Right ventricle myocardium inferior (tissue), 1 donor: Measurements from ENCODE around the gene ARF1. TPM values are rescaled to one million over a fixed set of nuclear protein-coding genes. Genes with fewer than 3 reads are reported as not detected.
A peak's percentile ranks its signal among the peaks of the same experiment; 100 is the strongest.

Experiments used
- ATAC-seq: fragments of 200-7000 bp; cut with Tn5 transposase; one replicate; pipeline ENCODE4 v1.9.1; 2020; ENCODE audit warnings: mild to moderate bottlenecking, moderate library complexity
- DNase-seq: peaks from one replicate; pipeline ENCODE4 v3.0.0; 2021; ENCODE audit errors: missing footprints
- intact Hi-C: fragments of 100-400 bp; cut with DNase I; formaldehyde crosslinking; loops from one replicate; pipeline ENCODE4 v1.11.0; 2022
- long read RNA-seq: library from polyadenylated mRNA; unstranded; transcript quantifications from one replicate; pipeline ENCODE4 v2.0.0, GENCODE V29; 2021
- total RNA-seq: library from RNA; stranded (reverse); fragmentation: NEBNext Ultra II Directional; extraction: Animal tissue kit (Norgen Biotek cat#: 25700); gene quantifications from one replicate; pipeline ENCODE4 v1.2.1, GENCODE V29; 2021
- donor health status: DM: no; HTN: yes; CAD: no; lungs with severe emphysema.

The ARF1 gene
- 281 TPM for total RNA-seq
- long read RNA-seq, transcript ARF1-213 (5 exons, 1,972 nt) = minor isoform, 5 of 298 reads
- long read RNA-seq, transcript ARF1-201 (5 exons, 1,888 nt) = major isoform, 268 of 298 reads
- long read RNA-seq, partial matches to known transcripts = 14 of 298 reads
- long read RNA-seq, other reads (novel, unspliced or antisense) = 9 of 298 reads

GRCh38 chr1:228082214-228082917 is at the start of gene ARF1:
ARF1 (plus strand) TSS chr1:228082708; CDS start chr1:228097115, 14,407 bp downstream.
- intact Hi-C loops = loop anchor here (2.0 to 10.0 kb wide), 2 partner anchors 26 to 318 kb away; partner anchors contain the start of gene MRPL55
- DNase-seq = peak; percentile 97
- peak; percentile 97 for ATAC-seq

- DNase-seq (no peak), ATAC-seq (no peak)
- intact Hi-C loops = no loop called here
These were observed 49.1 kb upstream of the ARF1 start for GRCh38 chr1:228033376-228033775.

GRCh38 chr1:228034954-228035837 is 47.3 kb upstream of the ARF1 start:
- ATAC-seq (no peak), DNase-seq (no peak)

GRCh38 chr1:228035844-228036243 is 46.7 kb upstream of the ARF1 start:
- intact Hi-C loops = no loop called here
- ATAC-seq (no peak), DNase-seq (no peak)

More at GRCh38 chr1:228034954-228035837, 47.3 kb upstream of the ARF1 start:
- intact Hi-C loops = no loop called here

- ATAC-seq = no peak
- intact Hi-C loops = no loop called here
- no peak for DNase-seq
These were observed 45.7 kb upstream of the ARF1 start for GRCh38 chr1:228036701-228037231.

GRCh38 chr1:228037401-228038386 is 44.8 kb upstream of the ARF1 start:
- DNase-seq (no peak), ATAC-seq (no peak)
- intact Hi-C loops = no loop called here

- intact Hi-C loops = no loop called here
- DNase-seq (no peak), ATAC-seq (no peak)
These were observed 44.0 kb upstream of the ARF1 start for GRCh38 chr1:228038387-228039005.

- no peak for ATAC-seq
- intact Hi-C loops = no loop called here
- no peak for DNase-seq
These were observed 43.3 kb upstream of the ARF1 start for GRCh38 chr1:228039006-228039903.

- intact Hi-C loops = no loop called here
- no peak for DNase-seq
- ATAC-seq = no peak
These were observed 42.5 kb upstream of the ARF1 start for GRCh38 chr1:228039986-228040385.

- ATAC-seq (no peak), DNase-seq (no peak)
- intact Hi-C loops = no loop called here
These were observed 41.2 kb upstream of the ARF1 start for GRCh38 chr1:228041316-228041715.

- ATAC-seq (no peak), DNase-seq (no peak)
- intact Hi-C loops = no loop called here
These were observed 40.0 kb upstream of the ARF1 start for GRCh38 chr1:228042508-228042907.

GRCh38 chr1:228043281-228043848 is 39.1 kb upstream of the ARF1 start:
- DNase-seq (peak; percentile 23), ATAC-seq (no peak)
- intact Hi-C loops = no loop called here

GRCh38 chr1:228044961-228045360 is 37.5 kb upstream of the ARF1 start:
- ATAC-seq (no peak), DNase-seq (no peak)

GRCh38 chr1:228045405-228045804 is 37.1 kb upstream of the ARF1 start:
- ATAC-seq (no peak), DNase-seq (no peak)
- intact Hi-C loops = no loop called here

More at GRCh38 chr1:228044961-228045360, 37.5 kb upstream of the ARF1 start:
- intact Hi-C loops = no loop called here

- DNase-seq = no peak
- ATAC-seq = no peak
These were observed 36.6 kb upstream of the ARF1 start for GRCh38 chr1:228045871-228046270.

GRCh38 chr1:228046421-228047182 is 35.9 kb upstream of the ARF1 start:
- DNase-seq = no peak
- intact Hi-C loops = no loop called here
- peak; percentile 20 for ATAC-seq

More at GRCh38 chr1:228045871-228046270, 36.6 kb upstream of the ARF1 start:
- intact Hi-C loops = no loop called here
